IMR-90 (cell line): ENCODE data around the gene TMEM161B.

Experiments used
- MAFK ChIP-seq: IDR thresholded peaks from 2 replicates; pipeline ENCODE4 v1.6.1; 2012; ENCODE audit warnings: low read depth, low read length, improper control_type of control experiment
- MXI1 ChIP-seq: IDR thresholded peaks from 2 replicates; pipeline ENCODE4 v1.6.1; 2012; ENCODE audit warnings: low read depth, mild to moderate bottlenecking, low read length, moderate library complexity, borderline replicate concordance
- POLR2A ChIP-seq: IDR thresholded peaks from 2 replicates; pipeline ENCODE4 v1.6.1; 2012; ENCODE audit warnings: mild to moderate bottlenecking, low read depth, low read length
- RAD21 ChIP-seq: IDR thresholded peaks from 2 replicates; pipeline ENCODE4 v1.6.1; 2012; ENCODE audit warnings: low read length, improper control_type of control experiment
- RFX5 ChIP-seq: IDR thresholded peaks from 2 replicates; pipeline ENCODE4 v1.8.0; 2012; ENCODE audit warnings: low read depth, mild to moderate bottlenecking, low read length, moderate library complexity
- TF ChIP-seq, protein P1 (sequence below): conservative IDR thresholded peaks from 2 replicates; pipeline ENCODE4 v1.5.1; 2012; ENCODE audit warnings: mild to moderate bottlenecking, low read depth, low read length, improper control_type of control experiment
- TF ChIP-seq, protein P2 (sequence below): fragments of 150-350 bp; IDR thresholded peaks from 2 replicates; pipeline ENCODE4 v1.6.1; 2017; ENCODE audit warnings: mild to moderate bottlenecking, antibody characterized with exemption, low read length, low read depth

DNA sequence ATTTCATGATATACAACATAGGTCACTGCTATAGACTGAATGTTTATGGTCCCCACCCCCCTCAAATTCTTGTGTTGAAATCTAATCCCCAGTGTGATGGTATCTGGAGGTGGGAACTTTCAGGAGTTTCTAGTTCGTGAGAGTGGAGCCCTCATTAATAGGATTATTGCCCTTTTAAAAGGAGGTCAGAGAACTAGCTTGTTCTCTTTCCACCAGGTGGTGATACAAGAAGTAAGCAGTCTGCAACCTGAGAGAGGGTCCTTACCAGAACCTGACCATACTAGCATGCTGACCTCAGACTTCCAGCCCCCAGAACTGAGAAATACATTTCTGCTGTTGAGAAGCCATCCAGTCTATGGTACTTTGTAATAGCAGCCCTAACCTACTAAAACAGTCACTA is 33.3 kb downstream of the TMEM161B start:
- no peak for TF ChIP-seq RFX5
- TF ChIP-seq, protein P1, sequence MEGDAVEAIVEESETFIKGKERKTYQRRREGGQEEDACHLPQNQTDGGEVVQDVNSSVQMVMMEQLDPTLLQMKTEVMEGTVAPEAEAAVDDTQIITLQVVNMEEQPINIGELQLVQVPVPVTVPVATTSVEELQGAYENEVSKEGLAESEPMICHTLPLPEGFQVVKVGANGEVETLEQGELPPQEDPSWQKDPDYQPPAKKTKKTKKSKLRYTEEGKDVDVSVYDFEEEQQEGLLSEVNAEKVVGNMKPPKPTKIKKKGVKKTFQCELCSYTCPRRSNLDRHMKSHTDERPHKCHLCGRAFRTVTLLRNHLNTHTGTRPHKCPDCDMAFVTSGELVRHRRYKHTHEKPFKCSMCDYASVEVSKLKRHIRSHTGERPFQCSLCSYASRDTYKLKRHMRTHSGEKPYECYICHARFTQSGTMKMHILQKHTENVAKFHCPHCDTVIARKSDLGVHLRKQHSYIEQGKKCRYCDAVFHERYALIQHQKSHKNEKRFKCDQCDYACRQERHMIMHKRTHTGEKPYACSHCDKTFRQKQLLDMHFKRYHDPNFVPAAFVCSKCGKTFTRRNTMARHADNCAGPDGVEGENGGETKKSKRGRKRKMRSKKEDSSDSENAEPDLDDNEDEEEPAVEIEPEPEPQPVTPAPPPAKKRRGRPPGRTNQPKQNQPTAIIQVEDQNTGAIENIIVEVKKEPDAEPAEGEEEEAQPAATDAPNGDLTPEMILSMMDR = no peak
- no peak for TF ChIP-seq MAFK
- TF ChIP-seq, protein P2, sequence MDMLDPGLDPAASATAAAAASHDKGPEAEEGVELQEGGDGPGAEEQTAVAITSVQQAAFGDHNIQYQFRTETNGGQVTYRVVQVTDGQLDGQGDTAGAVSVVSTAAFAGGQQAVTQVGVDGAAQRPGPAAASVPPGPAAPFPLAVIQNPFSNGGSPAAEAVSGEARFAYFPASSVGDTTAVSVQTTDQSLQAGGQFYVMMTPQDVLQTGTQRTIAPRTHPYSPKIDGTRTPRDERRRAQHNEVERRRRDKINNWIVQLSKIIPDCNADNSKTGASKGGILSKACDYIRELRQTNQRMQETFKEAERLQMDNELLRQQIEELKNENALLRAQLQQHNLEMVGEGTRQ = no peak
- TF ChIP-seq POLR2A = no peak
- no peak for TF ChIP-seq RAD21
- no peak for TF ChIP-seq MXI1
